Skin epidermis (tissue), 12 donors: ENCODE results near the gene KCNG2.
"Not testable (repeated sequence)": the region's sequence is repeated elsewhere in the genome, so short reads cannot be mapped to it uniquely, and the experiment has no call there.

ENCODE experiments used
- H3K27ac ChIP-seq, 21 experiments: fragments of 200-600 bp; sonication (generic) in 11 of 21; one replicate each; pipeline ENCODE4 v1.5.0; 2020; ENCODE audit warnings: mild to moderate bottlenecking in 3 of 21, inconsistent platforms in 2 of 21, moderate library complexity in 2 of 21
- H3K4me3 ChIP-seq, 7 experiments: fragments of 200-600 bp; sonication (generic) in 2 of 7; one replicate each; pipeline ENCODE4 v1.5.0; 2020; ENCODE audit warnings: inconsistent platforms in 2 of 7, mild to moderate bottlenecking in 2 of 7, moderate library complexity in 1 of 7

KCNG2 gene

GRCh38 chr18:79876497-79876896 is 78.8 kb downstream of the KCNG2 start:
- Histone ChIP-seq H3K4me3 (no peak overlapping the region), H3K27ac (no peak overlapping the region)

GRCh38 chr18:79877163-79878091 is 79.7 kb downstream of the KCNG2 start:
- Histone ChIP-seq H3K27ac (no peak overlapping the region), H3K4me3 (no peak overlapping the region)

- H3K27ac ChIP-seq, H3K4me3 ChIP-seq: not testable (repeated sequence)
These were observed 80.5 kb downstream of the KCNG2 start for GRCh38 chr18:79878246-79878645.

- H3K27ac ChIP-seq = no peak overlapping the region
These were observed 81.1 kb downstream of the KCNG2 start for GRCh38 chr18:79878741-79879378.

GRCh38 chr18:79879566-79879965 is 81.8 kb downstream of the KCNG2 start:
- H3K4me3 ChIP-seq = no peak overlapping the region
- no peak overlapping the region for H3K27ac ChIP-seq

More at GRCh38 chr18:79878741-79879378, 81.1 kb downstream of the KCNG2 start:
- H3K4me3 ChIP-seq = no peak overlapping the region

GRCh38 chr18:79881695-79882094 is 84.0 kb downstream of the KCNG2 start:
- Histone ChIP-seq H3K4me3 (no peak overlapping the region), H3K27ac (no peak overlapping the region)

- no peak overlapping the region for H3K27ac ChIP-seq
- no peak overlapping the region for H3K4me3 ChIP-seq
These were observed 84.9 kb downstream of the KCNG2 start for GRCh38 chr18:79882522-79883241.

GRCh38 chr18:79883461-79884293 is 85.9 kb downstream of the KCNG2 start:
- H3K4me3 ChIP-seq = no peak overlapping the region
- H3K27ac ChIP-seq = no peak overlapping the region

- Histone ChIP-seq H3K4me3 (no peak overlapping the region), H3K27ac (no peak overlapping the region)
These were observed 86.7 kb downstream of the KCNG2 start for GRCh38 chr18:79884294-79884962.

- no peak overlapping the region for H3K27ac ChIP-seq
- no peak overlapping the region for H3K4me3 ChIP-seq
These were observed 87.4 kb downstream of the KCNG2 start for GRCh38 chr18:79884963-79885728.

GRCh38 chr18:79887181-79888000 is 89.7 kb downstream of the KCNG2 start:
- Histone ChIP-seq H3K27ac (no peak overlapping the region), H3K4me3 (no peak overlapping the region)

- no peak overlapping the region for H3K27ac ChIP-seq
- no peak overlapping the region for H3K4me3 ChIP-seq
These were observed 90.3 kb downstream of the KCNG2 start for GRCh38 chr18:79888016-79888415.

- Histone ChIP-seq H3K4me3 (no peak overlapping the region), H3K27ac (no peak overlapping the region)
These were observed 91.8 kb downstream of the KCNG2 start for GRCh38 chr18:79889569-79889968.

GRCh38 chr18:79890674-79891073 is 92.9 kb downstream of the KCNG2 start:
- Histone ChIP-seq H3K4me3 (no peak overlapping the region), H3K27ac (no peak overlapping the region)

GRCh38 chr18:79896738-79897137 is 99.0 kb downstream of the KCNG2 start:
- Histone ChIP-seq H3K4me3 (no peak overlapping the region), H3K27ac (no peak overlapping the region)

GRCh38 chr18:79897940-79898625 is 100.3 kb downstream of the KCNG2 start:
- Histone ChIP-seq H3K4me3 (no peak overlapping the region), H3K27ac (no peak overlapping the region)
